Activated T-cell treated with anti-CD3 and anti-CD28 coated beads, Interleukin-2, amount 50 U/mL, for 4 hours (primary cell): ENCODE results near the gene SCCPDH. TPM values are rescaled to one million over a fixed set of nuclear protein-coding genes. Genes with fewer than 3 reads are reported as not detected.
A peak's percentile ranks its signal among the peaks of the same experiment; 100 is the strongest.
"Not testable (repeated sequence)": the region's sequence is repeated elsewhere in the genome, so short reads cannot be mapped to it uniquely, and the experiment has no call there.

Source experiments
- ATAC-seq, 2 donors: fragments of 200-7000 bp; cut with Tn5 transposase; one replicate each; pipeline ENCODE4 v1.10.0; 2021
- DNase-seq: peaks from one replicate; pipeline ENCODE4 v3.0.0-alpha.2; 2020
- H3K27me3 Mint-ChIP-seq: one replicate; pipeline ENCODE4 v1.8.0; 2021; ENCODE audit warnings: low read depth, mixed read lengths
- H3K36me3 Mint-ChIP-seq: one replicate; pipeline ENCODE4 v1.8.0; 2022; ENCODE audit warnings: mixed read lengths; ENCODE audit not compliant: insufficient read depth
- H3K4me1 Mint-ChIP-seq: one replicate; pipeline ENCODE4 v1.8.0; 2021; ENCODE audit warnings: low read depth, mixed read lengths
- H3K4me3 Mint-ChIP-seq: one replicate; pipeline ENCODE4 v1.8.0; 2021; ENCODE audit warnings: mild to moderate bottlenecking, moderate library complexity, mixed read lengths
- H3K9me3 Mint-ChIP-seq: one replicate; pipeline ENCODE4 v1.8.0; 2021; ENCODE audit warnings: mixed read lengths
- total RNA-seq, 3 donors: library from RNA; stranded (reverse); gene quantifications; one replicate each; pipeline ENCODE4 v1.2.1, GENCODE V29; 2021

The SCCPDH gene
- total RNA-seq, 3 donors from 2014 or later: 17.6 to 27.0 (median 17.7) TPM

GRCh38 chr1:246724731-246725095 is 504 bp downstream of the SCCPDH start:
- DNase-seq: no peak
- H3K4me1 Mint-ChIP-seq: peaks cover 2% of the 10 kb centered on the region
- no peak for ATAC-seq
- peaks cover 11% of the 10 kb centered on the region for H3K27me3 Mint-ChIP-seq
- H3K4me3 Mint-ChIP-seq: peak overlapping the region; percentile 78
- peaks cover 20% of the 10 kb centered on the region for H3K36me3 Mint-ChIP-seq
- peaks cover 25% of the 10 kb centered on the region for H3K9me3 Mint-ChIP-seq

GRCh38 chr1:246725191-246725590 is 982 bp downstream of the SCCPDH start:
- DNase-seq (no peak), ATAC-seq (no peak)
- H3K36me3 Mint-ChIP-seq: peaks cover 25% of the 10 kb centered on the region
- H3K4me1 Mint-ChIP-seq: peaks cover 2% of the 10 kb centered on the region
- peaks cover 29% of the 10 kb centered on the region for H3K9me3 Mint-ChIP-seq
- H3K27me3 Mint-ChIP-seq: peaks cover 11% of the 10 kb centered on the region
- H3K4me3 Mint-ChIP-seq: peak overlapping the region; percentile 78

- DNase-seq (no peak), ATAC-seq (no peak)
- H3K36me3 Mint-ChIP-seq: peaks cover 32% of the 10 kb centered on the region
- H3K4me1 Mint-ChIP-seq: peaks cover 2% of the 10 kb centered on the region
- no peak overlapping the region for H3K4me3 Mint-ChIP-seq
- H3K9me3 Mint-ChIP-seq: peaks cover 26% of the 10 kb centered on the region
- peaks cover 11% of the 10 kb centered on the region for H3K27me3 Mint-ChIP-seq
Measured at GRCh38 chr1:246726255-246726679, 2.1 kb downstream of the SCCPDH start.

GRCh38 chr1:246726881-246727280 is 2.7 kb downstream of the SCCPDH start:
- ATAC-seq (no peak), DNase-seq (no peak)
- H3K27me3 Mint-ChIP-seq: peaks cover 11% of the 10 kb centered on the region
- H3K4me3 Mint-ChIP-seq: no peak overlapping the region
- peaks cover 2% of the 10 kb centered on the region for H3K4me1 Mint-ChIP-seq
- peaks cover 35% of the 10 kb centered on the region for H3K36me3 Mint-ChIP-seq
- H3K9me3 Mint-ChIP-seq: peaks cover 26% of the 10 kb centered on the region

- ATAC-seq (no peak), DNase-seq (no peak)
- Mint-ChIP-seq H3K4me3 (no peak overlapping the region), H3K4me1 (peaks cover 2% of the 10 kb centered on the region), H3K36me3 (peaks cover 37% of the 10 kb centered on the region), H3K9me3 (peaks cover 26% of the 10 kb centered on the region), H3K27me3 (peaks cover 11% of the 10 kb centered on the region)
Measured at GRCh38 chr1:246727594-246727993, 3.4 kb downstream of the SCCPDH start.

- Mint-ChIP-seq H3K36me3 (peaks cover 37% of the 10 kb centered on the region), H3K9me3 (peaks cover 26% of the 10 kb centered on the region), H3K4me3 (no peak overlapping the region)
Measured at GRCh38 chr1:246728311-246728710, 4.1 kb downstream of the SCCPDH start.

GRCh38 chr1:246729040-246729439 is 4.8 kb downstream of the SCCPDH start:
- H3K27me3 Mint-ChIP-seq, ATAC-seq, DNase-seq, H3K4me1 Mint-ChIP-seq, H3K4me3 Mint-ChIP-seq: not testable (repeated sequence)
- H3K36me3 Mint-ChIP-seq: peaks cover 40% of the 10 kb centered on the region
- peaks cover 26% of the 10 kb centered on the region for H3K9me3 Mint-ChIP-seq

More at GRCh38 chr1:246728311-246728710, 4.1 kb downstream of the SCCPDH start:
- peaks cover 11% of the 10 kb centered on the region for H3K27me3 Mint-ChIP-seq
- DNase-seq (no peak), ATAC-seq (no peak)
- peaks cover 2% of the 10 kb centered on the region for H3K4me1 Mint-ChIP-seq

GRCh38 chr1:246730839-246731238 is 6.6 kb downstream of the SCCPDH start:
- Mint-ChIP-seq H3K27me3 (no peaks in the 10 kb centered on the region), H3K36me3 (peaks cover 43% of the 10 kb centered on the region), H3K4me1 (no peaks in the 10 kb centered on the region), H3K4me3 (no peak overlapping the region), H3K9me3 (peaks cover 26% of the 10 kb centered on the region)
- no peak for DNase-seq
- no peak for ATAC-seq

GRCh38 chr1:246731873-246732272 is 7.7 kb downstream of the SCCPDH start:
- H3K9me3 Mint-ChIP-seq: peaks cover 26% of the 10 kb centered on the region
- peaks cover 46% of the 10 kb centered on the region for H3K36me3 Mint-ChIP-seq
- not testable (repeated sequence) for ATAC-seq, H3K4me1 Mint-ChIP-seq, DNase-seq, H3K27me3 Mint-ChIP-seq, H3K4me3 Mint-ChIP-seq

GRCh38 chr1:246733704-246734103 is 9.5 kb downstream of the SCCPDH start:
- peaks cover 34% of the 10 kb centered on the region for H3K36me3 Mint-ChIP-seq
- no peaks in the 10 kb centered on the region for H3K27me3 Mint-ChIP-seq
- DNase-seq: no peak
- peaks cover 15% of the 10 kb centered on the region for H3K9me3 Mint-ChIP-seq
- no peak overlapping the region for H3K4me3 Mint-ChIP-seq
- no peak for ATAC-seq
- no peaks in the 10 kb centered on the region for H3K4me1 Mint-ChIP-seq

GRCh38 chr1:246734866-246735265 is 10.7 kb downstream of the SCCPDH start:
- Mint-ChIP-seq H3K9me3 (peaks cover 12% of the 10 kb centered on the region), H3K27me3 (no peaks in the 10 kb centered on the region), H3K4me3 (no peak overlapping the region), H3K4me1 (no peaks in the 10 kb centered on the region), H3K36me3 (peaks cover 32% of the 10 kb centered on the region)
- no peak for DNase-seq
- no peak for ATAC-seq

- no peaks in the 10 kb centered on the region for H3K4me1 Mint-ChIP-seq
- H3K9me3 Mint-ChIP-seq: peaks cover 7% of the 10 kb centered on the region
- ATAC-seq (no peak), DNase-seq (no peak)
- H3K4me3 Mint-ChIP-seq: no peak overlapping the region
- peaks cover 26% of the 10 kb centered on the region for H3K36me3 Mint-ChIP-seq
- no peaks in the 10 kb centered on the region for H3K27me3 Mint-ChIP-seq
Measured at GRCh38 chr1:246735735-246736134, 11.5 kb downstream of the SCCPDH start.

- Mint-ChIP-seq H3K4me1 (no peaks in the 10 kb centered on the region), H3K36me3 (peaks cover 27% of the 10 kb centered on the region), H3K9me3 (peaks cover 22% of the 10 kb centered on the region), H3K4me3 (no peak overlapping the region), H3K27me3 (no peaks in the 10 kb centered on the region)
- no peak for DNase-seq
- no peak for ATAC-seq
Measured at GRCh38 chr1:246742396-246742795, 18.2 kb downstream of the SCCPDH start.

- Mint-ChIP-seq H3K36me3 (peaks cover 20% of the 10 kb centered on the region), H3K9me3 (peaks cover 15% of the 10 kb centered on the region)
- not testable (repeated sequence) for H3K27me3 Mint-ChIP-seq, H3K4me1 Mint-ChIP-seq, H3K4me3 Mint-ChIP-seq, DNase-seq, ATAC-seq
Measured at GRCh38 chr1:246746155-246746554, 21.9 kb downstream of the SCCPDH start.

- no peaks in the 10 kb centered on the region for H3K27me3 Mint-ChIP-seq
- H3K9me3 Mint-ChIP-seq: peaks cover 8% of the 10 kb centered on the region
- no peak overlapping the region for H3K4me3 Mint-ChIP-seq
- H3K4me1 Mint-ChIP-seq: no peaks in the 10 kb centered on the region
- H3K36me3 Mint-ChIP-seq: peaks cover 7% of the 10 kb centered on the region
- DNase-seq: no peak
- no peak for ATAC-seq
Measured at GRCh38 chr1:246748006-246748405, 23.8 kb downstream of the SCCPDH start.

- H3K4me3 Mint-ChIP-seq: no peak overlapping the region
- peaks cover 4% of the 10 kb centered on the region for H3K36me3 Mint-ChIP-seq
- peaks cover 4% of the 10 kb centered on the region for H3K9me3 Mint-ChIP-seq
- no peak for DNase-seq
- no peak for ATAC-seq
- no peaks in the 10 kb centered on the region for H3K4me1 Mint-ChIP-seq
- no peaks in the 10 kb centered on the region for H3K27me3 Mint-ChIP-seq
Measured at GRCh38 chr1:246748867-246749266, 24.7 kb downstream of the SCCPDH start.
